ENCODE results near the gene MSH6.
"Not testable (repeated sequence)": the region's sequence is repeated elsewhere in the genome, so short reads cannot be mapped to it uniquely, and the experiment has no call there.

MSH6 gene

GRCh38 chr2:47838249-47838648 lies 55.3 kb downstream of the MSH6 start:
- H3K27ac ChIP-seq (ENCODE audit: low read depth, low read length), result no peak overlapping the region
- H3K36me3 ChIP-seq (ENCODE audit: control insufficient read depth in 1 of 2, insufficient read depth in 2 of 2, low read length in 2 of 2), result peaks cover 6 to 52% of the 10 kb centered on the region in 2 donors
- H3K9ac ChIP-seq (ENCODE audit: low read depth in 1 of 2, low read length in 2 of 2), result no peak overlapping the region
- H3K9me3 ChIP-seq (ENCODE audit: control insufficient read depth in 1 of 2, low read length in 2 of 2), result no peaks in the 10 kb centered on the region
- no peak overlapping the region for H3K4me3 ChIP-seq (ENCODE audit: low read depth in 1 of 2, low read length in 2 of 2)
- H3K27me3 ChIP-seq (ENCODE audit: control insufficient read depth in 1 of 2, insufficient read depth in 2 of 2, low read length in 2 of 2), result no peaks in the 10 kb centered on the region
- no peaks in the 10 kb centered on the region for H3K4me1 ChIP-seq (ENCODE audit: control insufficient read depth in 1 of 2, insufficient read depth in 2 of 2, low read length in 2 of 2)

GRCh38 chr2:47838686-47839085 lies 55.7 kb downstream of the MSH6 start:
- no peak overlapping the region for H3K9ac ChIP-seq (ENCODE audit: low read depth in 1 of 2, low read length in 2 of 2)
- H3K27me3 ChIP-seq (ENCODE audit: control insufficient read depth in 1 of 2, insufficient read depth in 2 of 2, low read length in 2 of 2), result no peaks in the 10 kb centered on the region
- H3K4me1 ChIP-seq (ENCODE audit: control insufficient read depth in 1 of 2, insufficient read depth in 2 of 2, low read length in 2 of 2), result no peaks in the 10 kb centered on the region
- H3K9me3 ChIP-seq (ENCODE audit: control insufficient read depth in 1 of 2, low read length in 2 of 2), result no peaks in the 10 kb centered on the region
- H3K36me3 ChIP-seq (ENCODE audit: control insufficient read depth in 1 of 2, insufficient read depth in 2 of 2, low read length in 2 of 2), result peaks cover 6 to 48% of the 10 kb centered on the region in 2 donors
- no peak overlapping the region for H3K27ac ChIP-seq (ENCODE audit: low read depth, low read length)
- no peak overlapping the region for H3K4me3 ChIP-seq (ENCODE audit: low read depth in 1 of 2, low read length in 2 of 2)

GRCh38 chr2:47842846-47843245 lies 59.9 kb downstream of the MSH6 start:
- H3K27ac ChIP-seq (ENCODE audit: low read depth, low read length), result no peak overlapping the region
- no peaks in the 10 kb centered on the region for H3K9me3 ChIP-seq (ENCODE audit: control insufficient read depth in 1 of 2, low read length in 2 of 2)
- no peaks in the 10 kb centered on the region for H3K27me3 ChIP-seq (ENCODE audit: control insufficient read depth in 1 of 2, insufficient read depth in 2 of 2, low read length in 2 of 2)
- no peak overlapping the region for H3K9ac ChIP-seq (ENCODE audit: low read depth in 1 of 2, low read length in 2 of 2)
- peaks cover 6 to 12% of the 10 kb centered on the region in 2 donors for H3K36me3 ChIP-seq (ENCODE audit: control insufficient read depth in 1 of 2, insufficient read depth in 2 of 2, low read length in 2 of 2)
- no peak overlapping the region for H3K4me3 ChIP-seq (ENCODE audit: low read depth in 1 of 2, low read length in 2 of 2)
- H3K4me1 ChIP-seq (ENCODE audit: control insufficient read depth in 1 of 2, insufficient read depth in 2 of 2, low read length in 2 of 2), result no peaks in the 10 kb centered on the region

GRCh38 chr2:47843407-47843806 lies 60.5 kb downstream of the MSH6 start:
- Histone ChIP-seq H3K27me3 (ENCODE audit: control insufficient read depth in 1 of 2, insufficient read depth in 2 of 2, low read length in 2 of 2) (no peaks in the 10 kb centered on the region), H3K36me3 (ENCODE audit: control insufficient read depth in 1 of 2, insufficient read depth in 2 of 2, low read length in 2 of 2) (peaks cover 5 to 7% of the 10 kb centered on the region in 2 donors), H3K27ac (ENCODE audit: low read depth, low read length) (no peak overlapping the region), H3K4me3 (ENCODE audit: low read depth in 1 of 2, low read length in 2 of 2) (no peak overlapping the region), H3K4me1 (ENCODE audit: control insufficient read depth in 1 of 2, insufficient read depth in 2 of 2, low read length in 2 of 2) (no peaks in the 10 kb centered on the region), H3K9ac (ENCODE audit: low read depth in 1 of 2, low read length in 2 of 2) (no peak overlapping the region), H3K9me3 (ENCODE audit: control insufficient read depth in 1 of 2, low read length in 2 of 2) (no peaks in the 10 kb centered on the region)

GRCh38 chr2:47844162-47844561 lies 61.2 kb downstream of the MSH6 start:
- Histone ChIP-seq H3K4me1 (ENCODE audit: control insufficient read depth in 1 of 2, insufficient read depth in 2 of 2, low read length in 2 of 2) (no peaks in the 10 kb centered on the region), H3K9ac (ENCODE audit: low read depth in 1 of 2, low read length in 2 of 2) (no peak overlapping the region), H3K36me3 (ENCODE audit: control insufficient read depth in 1 of 2, insufficient read depth in 2 of 2, low read length in 2 of 2) (no peaks in the 10 kb centered on the region), H3K4me3 (ENCODE audit: low read depth in 1 of 2, low read length in 2 of 2) (no peak overlapping the region), H3K27ac (ENCODE audit: low read depth, low read length) (no peak overlapping the region), H3K27me3 (ENCODE audit: control insufficient read depth in 1 of 2, insufficient read depth in 2 of 2, low read length in 2 of 2) (no peaks in the 10 kb centered on the region), H3K9me3 (ENCODE audit: control insufficient read depth in 1 of 2, low read length in 2 of 2) (no peaks in the 10 kb centered on the region)

GRCh38 chr2:47849368-47849767 lies 66.4 kb downstream of the MSH6 start:
- Histone ChIP-seq H3K9me3 (ENCODE audit: control insufficient read depth in 1 of 2, low read length in 2 of 2) (no peaks in the 10 kb centered on the region), H3K9ac (ENCODE audit: low read depth in 1 of 2, low read length in 2 of 2) (no peak overlapping the region), H3K27me3 (ENCODE audit: control insufficient read depth in 1 of 2, insufficient read depth in 2 of 2, low read length in 2 of 2) (no peaks in the 10 kb centered on the region), H3K4me3 (ENCODE audit: low read depth in 1 of 2, low read length in 2 of 2) (no peak overlapping the region), H3K36me3 (ENCODE audit: control insufficient read depth in 1 of 2, insufficient read depth in 2 of 2, low read length in 2 of 2) (no peaks in the 10 kb centered on the region), H3K27ac (ENCODE audit: low read depth, low read length) (no peak overlapping the region), H3K4me1 (ENCODE audit: control insufficient read depth in 1 of 2, insufficient read depth in 2 of 2, low read length in 2 of 2) (no peaks in the 10 kb centered on the region)

GRCh38 chr2:47850198-47850597 lies 67.3 kb downstream of the MSH6 start:
- Histone ChIP-seq H3K4me1 (ENCODE audit: control insufficient read depth in 1 of 2, insufficient read depth in 2 of 2, low read length in 2 of 2) (no peaks in the 10 kb centered on the region), H3K27me3 (ENCODE audit: control insufficient read depth in 1 of 2, insufficient read depth in 2 of 2, low read length in 2 of 2) (no peaks in the 10 kb centered on the region), H3K9ac (ENCODE audit: low read depth in 1 of 2, low read length in 2 of 2) (no peak overlapping the region), H3K36me3 (ENCODE audit: control insufficient read depth in 1 of 2, insufficient read depth in 2 of 2, low read length in 2 of 2) (no peaks in the 10 kb centered on the region), H3K27ac (ENCODE audit: low read depth, low read length) (no peak overlapping the region), H3K9me3 (ENCODE audit: control insufficient read depth in 1 of 2, low read length in 2 of 2) (no peaks in the 10 kb centered on the region), H3K4me3 (ENCODE audit: low read depth in 1 of 2, low read length in 2 of 2) (no peak overlapping the region)

GRCh38 chr2:47853067-47853777 lies 70.3 kb downstream of the MSH6 start:
- not testable (repeated sequence) for H3K36me3 ChIP-seq (ENCODE audit: control insufficient read depth in 1 of 2, insufficient read depth in 2 of 2, low read length in 2 of 2); H3K9ac ChIP-seq (ENCODE audit: low read depth in 1 of 2, low read length in 2 of 2); H3K9me3 ChIP-seq (ENCODE audit: control insufficient read depth in 1 of 2, low read length in 2 of 2); H3K27ac ChIP-seq (ENCODE audit: low read depth, low read length); H3K4me3 ChIP-seq (ENCODE audit: low read depth in 1 of 2, low read length in 2 of 2); H3K27me3 ChIP-seq (ENCODE audit: control insufficient read depth in 1 of 2, insufficient read depth in 2 of 2, low read length in 2 of 2)
- H3K4me1 ChIP-seq (ENCODE audit: control insufficient read depth in 1 of 2, insufficient read depth in 2 of 2, low read length in 2 of 2), result peaks cover 0 to 17% of the 10 kb centered on the region in 2 donors
